WTC11 (cell line): Measurements from ENCODE around the gene PWP2.
"Not testable (repeated sequence)": the region's sequence is repeated elsewhere in the genome, so short reads cannot be mapped to it uniquely, and the experiment has no call there.

Source experiments
- ZNF121 ChIP-seq: sonication (generic); formaldehyde crosslinking; IDR thresholded peaks from 2 replicates; pipeline ENCODE4 v1.8.0; 2023; ENCODE audit warnings: missing genetic modification reagents
- TF ChIP-seq, protein P1 (sequence below): fragments of 200-600 bp; IDR thresholded peaks from 2 replicates; pipeline ENCODE4 v1.8.0; 2022; ENCODE audit warnings: antibody characterized with exemption

DNA sequence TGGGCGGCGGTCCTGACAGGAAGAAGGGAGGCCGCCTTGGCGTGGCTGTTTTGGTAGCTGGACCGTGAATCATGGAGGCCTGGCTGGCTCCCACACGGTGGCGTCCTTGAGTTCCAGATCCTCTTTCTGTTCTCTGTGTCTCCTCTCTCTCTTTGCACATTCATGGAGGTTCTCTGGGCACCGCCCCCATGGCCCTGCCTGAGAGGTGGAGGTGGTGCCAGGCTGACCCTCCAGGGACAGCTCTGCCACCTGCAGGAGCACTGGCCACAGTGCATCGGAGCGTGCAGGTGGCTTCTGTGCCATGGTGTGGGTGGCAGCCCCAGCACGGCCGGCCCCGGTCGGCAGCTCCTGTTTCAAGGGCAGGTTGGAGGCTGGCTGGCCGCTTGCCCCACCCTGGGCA is 30.8 kb downstream of the PWP2 start:
- TF ChIP-seq, protein P1, sequence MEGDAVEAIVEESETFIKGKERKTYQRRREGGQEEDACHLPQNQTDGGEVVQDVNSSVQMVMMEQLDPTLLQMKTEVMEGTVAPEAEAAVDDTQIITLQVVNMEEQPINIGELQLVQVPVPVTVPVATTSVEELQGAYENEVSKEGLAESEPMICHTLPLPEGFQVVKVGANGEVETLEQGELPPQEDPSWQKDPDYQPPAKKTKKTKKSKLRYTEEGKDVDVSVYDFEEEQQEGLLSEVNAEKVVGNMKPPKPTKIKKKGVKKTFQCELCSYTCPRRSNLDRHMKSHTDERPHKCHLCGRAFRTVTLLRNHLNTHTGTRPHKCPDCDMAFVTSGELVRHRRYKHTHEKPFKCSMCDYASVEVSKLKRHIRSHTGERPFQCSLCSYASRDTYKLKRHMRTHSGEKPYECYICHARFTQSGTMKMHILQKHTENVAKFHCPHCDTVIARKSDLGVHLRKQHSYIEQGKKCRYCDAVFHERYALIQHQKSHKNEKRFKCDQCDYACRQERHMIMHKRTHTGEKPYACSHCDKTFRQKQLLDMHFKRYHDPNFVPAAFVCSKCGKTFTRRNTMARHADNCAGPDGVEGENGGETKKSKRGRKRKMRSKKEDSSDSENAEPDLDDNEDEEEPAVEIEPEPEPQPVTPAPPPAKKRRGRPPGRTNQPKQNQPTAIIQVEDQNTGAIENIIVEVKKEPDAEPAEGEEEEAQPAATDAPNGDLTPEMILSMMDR: not testable (repeated sequence)
- not testable (repeated sequence) for TF ChIP-seq ZNF121
